Breast epithelium (tissue), 3 donors: ENCODE measurements around the gene PHRF1.

Experiments
- CTCF ChIP-seq, 3 donors: fragments of 450-650 bp; IDR thresholded peaks; one replicate each; pipeline ENCODE4 v1.5.1; 2016 to 2017; ENCODE audit warnings: antibody characterized with exemption in 3 of 3, mild to moderate bottlenecking in 3 of 3, moderate library complexity in 3 of 3
- POLR2A ChIP-seq: fragments of 450-650 bp; IDR thresholded peaks from one replicate; pipeline ENCODE4 v1.6.1; 2016; ENCODE audit warnings: antibody characterized with exemption, mild to moderate bottlenecking, moderate library complexity
- POLR2AphosphoS5 ChIP-seq, 3 donors: sonication (generic); formaldehyde crosslinking; IDR thresholded peaks; one replicate each; pipeline ENCODE4 v1.6.1; 2017; ENCODE audit warnings: antibody characterized with exemption in 3 of 3

GRCh38 chr11:641806-642370 is 65.6 kb downstream of the PHRF1 start:
- TF ChIP-seq CTCF (IDR thresholded peaks at IDR 0.05) (no peak), POLR2AphosphoS5 (IDR thresholded peaks at IDR 0.05) (no peak), POLR2A (no peak)
